T-helper 1 cell treated with Interleukin-12 subunit alpha and Interleukin-12 subunit beta and Interleukin-4 antibody, amounts not matched to agents 30 μg/mL and 1 μg/mL, for 36 hours (primary cell): ENCODE measurements around the gene CLBA1.
"Not testable (repeated sequence)": the region's sequence is repeated elsewhere in the genome, so short reads cannot be mapped to it uniquely, and the experiment has no call there.

Source experiments
- H3K27ac Mint-ChIP-seq: one replicate; pipeline ENCODE4 v1.8.0; 2021; ENCODE audit warnings: mild to moderate bottlenecking, mixed read lengths
- H3K27me3 Mint-ChIP-seq: one replicate; pipeline ENCODE4 v1.8.0; 2021; ENCODE audit warnings: low read depth, mixed read lengths
- H3K36me3 Mint-ChIP-seq: one replicate; pipeline ENCODE4 v1.8.0; 2021; ENCODE audit warnings: low read depth, mixed read lengths
- H3K4me1 Mint-ChIP-seq: one replicate; pipeline ENCODE4 v1.8.0; 2021; ENCODE audit warnings: low read depth, mixed read lengths
- H3K4me3 Mint-ChIP-seq: one replicate; pipeline ENCODE4 v1.8.0; 2021; ENCODE audit warnings: mild to moderate bottlenecking, moderate library complexity, mixed read lengths
- H3K9me3 Mint-ChIP-seq: one replicate; pipeline ENCODE4 v1.8.0; 2021; ENCODE audit warnings: mixed read lengths

Gene CLBA1

DNA sequence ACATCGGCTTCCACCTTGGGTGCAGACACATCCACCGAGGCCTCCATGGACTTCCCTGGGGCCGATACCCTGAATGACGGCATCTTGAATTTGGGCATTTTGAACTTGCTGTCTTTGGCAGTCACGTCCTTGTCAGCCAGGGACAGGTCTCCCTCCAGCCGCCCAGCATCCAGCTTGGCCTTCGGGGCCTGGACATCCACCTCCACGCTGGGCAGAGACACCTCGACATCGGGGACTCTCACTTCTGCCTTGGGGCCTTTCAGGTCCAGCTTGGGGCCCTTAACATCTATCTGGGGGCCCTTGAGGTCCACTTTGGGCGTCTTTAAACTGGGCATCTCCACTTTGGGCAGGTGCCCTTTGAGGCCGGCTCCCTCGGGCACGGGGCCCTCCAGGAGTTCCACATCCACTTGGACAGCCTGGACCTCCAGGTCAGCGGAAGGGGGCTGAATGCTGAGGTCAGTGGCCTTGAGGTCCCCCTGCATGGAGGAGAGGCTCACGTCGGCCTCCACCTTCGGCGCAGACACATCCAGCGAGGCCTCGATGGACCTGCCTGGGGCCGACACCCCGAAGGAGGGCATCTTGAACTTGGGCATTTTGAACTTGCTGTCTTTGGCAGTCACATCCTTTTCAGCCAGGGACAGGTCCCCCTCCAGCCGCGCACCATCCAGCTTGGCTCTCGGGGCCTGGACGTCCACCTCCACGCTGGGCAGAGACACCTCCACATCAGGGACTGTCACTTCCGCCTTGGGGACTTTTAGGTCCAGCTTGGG lies 41.0 kb upstream of the CLBA1 start:
- H3K36me3 Mint-ChIP-seq, H3K9me3 Mint-ChIP-seq, H3K4me1 Mint-ChIP-seq, H3K4me3 Mint-ChIP-seq, H3K27me3 Mint-ChIP-seq, H3K27ac Mint-ChIP-seq: not testable (repeated sequence)

DNA sequence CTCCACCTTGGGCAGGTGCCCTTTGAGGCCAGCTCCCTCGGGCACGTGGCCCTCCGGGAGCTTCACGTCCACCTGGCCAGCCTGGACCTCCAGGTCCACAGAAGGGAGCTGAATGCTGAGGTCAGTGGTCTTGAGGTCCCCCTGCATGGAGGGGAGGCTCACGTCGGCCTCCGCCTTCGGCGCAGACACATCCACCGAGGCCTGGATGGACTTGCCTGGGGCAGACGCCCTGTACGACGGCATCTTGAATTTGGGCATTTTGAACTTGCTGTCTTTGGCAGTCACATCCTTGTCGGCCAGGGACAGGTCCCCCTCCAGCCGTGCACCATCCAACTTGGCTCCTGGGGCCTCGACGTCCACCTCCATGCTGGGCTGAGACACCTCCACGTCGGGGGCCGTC lies 40.3 kb upstream of the CLBA1 start:
- not testable (repeated sequence) for H3K36me3 Mint-ChIP-seq, H3K27me3 Mint-ChIP-seq, H3K27ac Mint-ChIP-seq, H3K4me1 Mint-ChIP-seq, H3K9me3 Mint-ChIP-seq, H3K4me3 Mint-ChIP-seq

DNA sequence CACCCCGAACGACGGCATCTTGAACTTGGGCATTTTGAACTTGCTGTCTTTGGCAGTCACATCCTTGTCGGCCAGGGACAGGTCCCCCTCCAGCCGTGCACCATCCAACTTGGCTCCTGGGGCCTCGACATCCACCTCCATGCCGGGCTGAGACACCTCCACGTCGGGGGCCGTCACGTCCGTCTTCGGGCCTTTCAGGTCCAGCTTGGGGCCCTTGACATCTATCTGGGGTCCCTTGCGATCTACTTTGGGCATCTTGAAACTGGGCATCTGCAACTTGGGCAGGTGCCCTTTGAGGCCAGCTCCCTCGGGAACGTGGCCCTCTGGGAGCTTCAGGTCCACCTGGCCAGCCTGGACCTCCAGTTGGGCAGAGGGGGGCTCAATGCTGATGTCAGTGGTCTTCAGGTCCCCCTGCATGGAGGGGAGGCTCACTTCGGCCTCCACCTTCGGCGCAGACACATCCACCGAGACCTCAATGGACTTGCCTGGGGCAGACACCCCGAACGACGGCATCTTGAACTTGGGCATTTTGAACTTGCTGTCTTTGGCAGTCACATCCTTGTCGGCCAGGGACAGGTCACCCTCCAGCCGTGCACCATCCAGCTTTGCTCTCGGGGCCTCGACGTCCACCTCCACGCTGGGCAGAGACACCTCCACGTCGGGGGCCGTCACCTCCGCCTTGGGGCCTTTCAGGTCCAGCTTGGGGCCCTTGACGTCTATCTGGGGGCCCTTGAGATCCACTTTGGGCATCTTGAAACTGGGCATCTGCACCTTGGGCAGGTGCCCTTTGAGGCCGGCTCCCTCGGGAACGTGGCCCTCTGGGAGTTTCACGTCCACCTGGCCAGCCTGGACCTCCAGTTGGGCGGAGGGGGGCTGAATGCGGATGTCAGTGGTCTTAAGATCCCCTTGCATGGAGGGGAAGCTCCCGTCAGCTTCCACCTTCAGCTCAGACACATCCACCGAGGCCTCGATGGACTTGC lies 39.3 kb upstream of the CLBA1 start:
- H3K27me3 Mint-ChIP-seq, H3K4me1 Mint-ChIP-seq, H3K9me3 Mint-ChIP-seq, H3K36me3 Mint-ChIP-seq, H3K27ac Mint-ChIP-seq, H3K4me3 Mint-ChIP-seq: not testable (repeated sequence)

DNA sequence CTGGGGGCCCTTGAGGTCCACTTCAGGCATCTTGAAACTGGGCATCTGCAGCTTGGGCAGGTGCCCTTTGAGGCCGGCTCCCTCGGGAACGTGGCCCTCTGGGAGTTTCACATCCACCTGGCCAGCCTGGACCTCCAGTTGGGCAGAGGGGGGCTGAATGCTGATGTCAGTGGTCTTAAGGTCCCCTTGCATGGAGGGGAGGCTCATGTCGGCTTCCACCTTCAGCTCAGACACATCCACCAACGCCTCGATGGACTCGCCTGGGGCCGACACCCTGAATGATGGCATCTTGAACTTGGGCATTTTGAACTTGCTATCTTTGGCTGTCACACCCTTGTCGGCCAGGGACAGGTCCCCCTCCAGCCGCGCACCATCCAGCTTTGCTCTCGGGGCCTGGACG lies 38.4 kb upstream of the CLBA1 start:
- not testable (repeated sequence) for H3K27me3 Mint-ChIP-seq, H3K4me1 Mint-ChIP-seq, H3K4me3 Mint-ChIP-seq, H3K9me3 Mint-ChIP-seq, H3K27ac Mint-ChIP-seq, H3K36me3 Mint-ChIP-seq

DNA sequence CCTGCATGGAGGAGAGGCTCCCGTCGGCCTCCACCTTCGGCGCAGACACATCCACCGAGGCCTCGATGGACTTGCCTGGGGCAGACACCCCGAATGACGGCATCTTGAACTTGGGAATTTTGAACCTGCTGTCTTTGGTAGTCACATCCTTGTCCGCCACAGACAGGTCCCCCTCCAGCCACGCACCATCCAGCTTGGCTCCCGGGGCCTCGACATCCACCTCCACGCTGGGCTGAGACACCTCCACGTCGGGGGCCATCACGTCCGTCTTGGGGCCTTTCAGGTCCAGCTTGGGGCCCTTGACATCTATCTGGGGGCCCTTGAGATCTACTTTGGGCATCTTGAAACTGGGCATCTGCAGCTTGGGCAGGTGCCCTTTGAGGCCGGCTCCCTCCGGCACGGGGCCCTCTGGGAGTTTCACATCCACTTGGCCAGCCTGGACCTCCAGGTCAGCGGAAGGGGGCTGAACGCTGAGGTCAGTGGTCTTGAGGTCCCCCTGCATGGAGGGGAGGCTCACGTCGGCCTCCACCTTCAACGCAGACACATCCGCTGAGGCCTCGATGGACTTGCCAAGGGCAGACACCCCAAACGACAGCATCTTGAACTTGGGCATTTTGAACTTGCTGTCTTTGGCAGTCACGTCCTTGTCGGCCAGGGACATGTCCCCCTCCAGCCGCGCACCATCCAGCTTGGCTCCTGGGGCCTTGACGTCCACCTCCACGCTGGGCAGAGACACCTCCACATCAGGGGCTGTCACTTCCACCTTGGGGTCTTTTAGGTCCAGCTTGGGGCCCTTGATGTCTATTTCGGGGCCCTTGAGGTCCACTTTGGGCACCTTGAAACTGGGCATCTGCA lies 37.5 kb upstream of the CLBA1 start:
- H3K4me1 Mint-ChIP-seq, H3K4me3 Mint-ChIP-seq, H3K9me3 Mint-ChIP-seq, H3K27me3 Mint-ChIP-seq, H3K36me3 Mint-ChIP-seq, H3K27ac Mint-ChIP-seq: not testable (repeated sequence)

DNA sequence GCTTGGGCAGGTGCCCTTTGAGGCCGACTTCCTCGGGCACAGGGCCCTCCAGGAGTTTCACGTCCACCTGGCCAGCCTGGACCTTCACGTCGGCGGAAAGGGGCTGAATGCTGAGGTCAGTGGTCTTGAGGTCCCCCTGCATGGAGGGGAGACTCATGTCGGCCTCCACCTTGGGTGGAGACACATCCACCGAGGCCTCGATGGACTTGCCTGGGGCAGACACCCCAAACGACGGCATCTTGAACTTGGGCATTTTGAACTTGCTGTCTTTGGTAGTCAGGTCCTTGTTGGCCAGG lies 36.9 kb upstream of the CLBA1 start:
- Mint-ChIP-seq H3K27ac (no peak overlapping the region), H3K36me3 (no peaks in the 10 kb centered on the region), H3K4me1 (no peaks in the 10 kb centered on the region), H3K9me3 (no peaks in the 10 kb centered on the region), H3K27me3 (no peaks in the 10 kb centered on the region), H3K4me3 (no peak overlapping the region)

DNA sequence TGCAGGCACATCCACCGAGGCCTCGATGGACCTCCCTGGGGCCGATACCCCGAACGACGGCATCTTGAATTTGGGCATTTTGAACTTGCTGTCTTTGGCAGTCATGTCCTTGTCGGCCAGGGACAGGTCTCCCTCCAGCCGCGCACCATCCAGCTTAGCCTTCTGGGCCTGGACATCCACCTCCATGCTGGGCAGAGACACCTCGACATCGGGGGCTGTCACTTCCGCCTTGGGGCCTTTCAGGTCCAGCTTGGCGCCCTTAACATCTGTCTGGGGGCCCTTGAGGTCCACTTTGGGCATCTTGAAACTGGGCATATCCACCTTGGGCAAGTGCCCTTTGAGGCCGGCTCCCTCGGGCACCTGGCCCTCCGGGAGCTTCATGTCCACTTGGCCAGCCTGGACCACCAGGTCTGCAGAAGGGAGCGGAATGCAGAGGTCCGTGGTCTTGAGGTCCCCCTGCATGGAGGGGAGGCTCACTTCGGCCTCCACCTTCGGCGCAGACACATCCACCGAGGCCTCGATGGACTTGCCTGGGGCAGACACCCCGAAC lies 36.1 kb upstream of the CLBA1 start:
- H3K4me3 Mint-ChIP-seq, H3K9me3 Mint-ChIP-seq, H3K36me3 Mint-ChIP-seq, H3K27me3 Mint-ChIP-seq, H3K4me1 Mint-ChIP-seq, H3K27ac Mint-ChIP-seq: not testable (repeated sequence)

DNA sequence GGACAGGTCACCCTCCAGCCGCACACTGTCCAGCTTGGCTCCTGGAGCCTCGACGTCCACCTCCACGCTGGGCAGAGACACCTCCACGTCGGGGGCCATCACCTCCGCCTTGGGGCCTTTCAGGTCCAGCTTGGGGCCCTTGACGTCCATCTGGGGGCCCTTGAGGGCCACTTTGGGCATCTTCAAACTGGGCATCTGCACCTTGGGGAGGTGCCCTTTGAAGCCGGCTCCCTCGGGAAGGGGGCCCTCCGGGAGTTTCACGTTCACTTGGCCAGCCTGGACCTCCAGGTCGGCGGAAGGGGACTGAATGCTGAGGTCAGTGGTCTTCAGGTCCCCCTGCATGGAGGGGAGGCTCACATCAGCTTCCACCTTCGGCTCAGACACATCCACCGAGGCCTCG lies 35.6 kb upstream of the CLBA1 start:
- Mint-ChIP-seq H3K36me3 (no peaks in the 10 kb centered on the region), H3K27ac (no peak overlapping the region), H3K27me3 (no peaks in the 10 kb centered on the region), H3K4me1 (no peaks in the 10 kb centered on the region), H3K9me3 (no peaks in the 10 kb centered on the region), H3K4me3 (no peak overlapping the region)

DNA sequence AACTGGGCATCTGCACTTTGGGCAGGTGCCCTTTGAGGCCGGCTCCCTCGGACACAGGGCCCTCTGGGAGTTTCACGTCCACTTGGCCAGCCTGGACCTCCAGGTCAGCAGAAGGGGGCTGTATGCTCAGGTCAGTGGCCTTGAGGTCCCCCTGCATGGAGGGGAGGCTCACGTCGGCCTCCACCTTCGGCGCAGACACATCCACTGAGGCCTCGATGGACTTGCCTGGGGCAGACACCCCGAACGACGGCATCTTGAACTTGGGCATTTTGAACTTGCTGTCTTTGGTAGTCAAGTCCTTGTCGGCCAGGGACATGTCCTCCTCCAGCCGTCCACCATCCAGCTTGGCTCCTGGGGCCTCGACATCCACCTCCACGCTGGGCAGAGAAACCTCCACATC lies 34.9 kb upstream of the CLBA1 start:
- not testable (repeated sequence) for H3K9me3 Mint-ChIP-seq, H3K4me1 Mint-ChIP-seq

DNA sequence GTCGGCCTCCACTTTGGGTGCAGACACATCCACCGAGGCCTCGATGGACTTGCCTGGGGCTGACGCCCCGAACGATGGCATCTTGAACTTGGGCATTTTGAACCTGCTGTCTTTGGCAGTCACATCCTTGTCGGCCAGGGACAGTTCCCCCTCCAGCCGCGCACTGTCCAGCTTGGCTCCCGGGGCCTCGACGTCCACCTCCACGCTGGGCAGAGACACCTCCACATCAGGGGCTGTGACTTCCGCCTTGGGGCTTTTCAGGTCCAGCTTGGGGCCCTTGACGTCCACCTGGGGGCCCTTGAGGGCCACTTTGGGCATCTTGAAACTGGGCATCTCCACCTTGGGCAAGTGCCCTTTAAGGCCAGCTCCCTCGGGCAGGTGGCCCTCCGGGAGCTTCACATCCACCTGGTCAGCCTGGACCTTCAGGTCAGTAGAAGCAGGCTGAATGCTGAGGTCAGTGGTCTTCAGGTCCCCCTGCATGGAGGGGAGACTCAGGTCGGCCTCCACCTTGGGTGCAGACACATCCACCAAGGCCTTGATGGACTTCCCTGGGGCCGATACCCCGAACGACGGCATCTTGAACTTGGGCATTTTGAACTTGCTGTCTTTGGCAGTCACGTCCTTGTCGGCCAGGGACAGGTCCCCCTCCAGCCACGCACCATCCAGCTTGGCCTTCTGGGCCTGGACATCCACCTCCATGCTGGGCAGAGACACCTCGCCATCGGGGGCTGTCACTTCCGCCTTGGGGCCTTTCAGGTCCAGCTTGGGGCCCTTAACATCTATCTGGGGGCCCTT lies 33.5 kb upstream of the CLBA1 start:
- H3K4me1 Mint-ChIP-seq, H3K27me3 Mint-ChIP-seq, H3K27ac Mint-ChIP-seq, H3K36me3 Mint-ChIP-seq, H3K4me3 Mint-ChIP-seq, H3K9me3 Mint-ChIP-seq: not testable (repeated sequence)

More for the DNA sequence above, 34.9 kb upstream of the CLBA1 start:
- not testable (repeated sequence) for H3K4me3 Mint-ChIP-seq, H3K27ac Mint-ChIP-seq, H3K36me3 Mint-ChIP-seq, H3K27me3 Mint-ChIP-seq

DNA sequence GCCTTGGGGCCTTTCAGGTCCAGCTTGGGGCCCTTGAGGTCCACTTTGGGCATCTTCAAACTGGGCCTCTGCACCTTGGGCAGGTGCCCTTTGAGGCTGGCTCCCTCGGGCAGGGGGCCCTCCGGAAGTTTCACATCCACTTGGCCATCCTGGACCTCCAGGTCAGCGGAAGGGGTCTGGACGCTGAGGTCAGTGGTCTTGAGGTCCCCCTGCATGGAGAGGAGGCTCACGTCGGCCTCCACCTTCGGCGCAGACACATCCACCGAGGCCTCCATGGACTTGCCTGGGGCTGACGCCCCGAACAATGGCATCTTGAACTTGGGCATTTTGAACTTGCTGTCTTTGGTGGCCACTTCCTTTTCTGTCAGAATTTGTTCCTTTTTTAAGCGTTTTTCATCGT lies 32.5 kb upstream of the CLBA1 start:
- Mint-ChIP-seq H3K9me3 (no peaks in the 10 kb centered on the region), H3K4me3 (no peak overlapping the region), H3K36me3 (no peaks in the 10 kb centered on the region), H3K27ac (no peak overlapping the region), H3K27me3 (peaks cover 4% of the 10 kb centered on the region), H3K4me1 (no peaks in the 10 kb centered on the region)

DNA sequence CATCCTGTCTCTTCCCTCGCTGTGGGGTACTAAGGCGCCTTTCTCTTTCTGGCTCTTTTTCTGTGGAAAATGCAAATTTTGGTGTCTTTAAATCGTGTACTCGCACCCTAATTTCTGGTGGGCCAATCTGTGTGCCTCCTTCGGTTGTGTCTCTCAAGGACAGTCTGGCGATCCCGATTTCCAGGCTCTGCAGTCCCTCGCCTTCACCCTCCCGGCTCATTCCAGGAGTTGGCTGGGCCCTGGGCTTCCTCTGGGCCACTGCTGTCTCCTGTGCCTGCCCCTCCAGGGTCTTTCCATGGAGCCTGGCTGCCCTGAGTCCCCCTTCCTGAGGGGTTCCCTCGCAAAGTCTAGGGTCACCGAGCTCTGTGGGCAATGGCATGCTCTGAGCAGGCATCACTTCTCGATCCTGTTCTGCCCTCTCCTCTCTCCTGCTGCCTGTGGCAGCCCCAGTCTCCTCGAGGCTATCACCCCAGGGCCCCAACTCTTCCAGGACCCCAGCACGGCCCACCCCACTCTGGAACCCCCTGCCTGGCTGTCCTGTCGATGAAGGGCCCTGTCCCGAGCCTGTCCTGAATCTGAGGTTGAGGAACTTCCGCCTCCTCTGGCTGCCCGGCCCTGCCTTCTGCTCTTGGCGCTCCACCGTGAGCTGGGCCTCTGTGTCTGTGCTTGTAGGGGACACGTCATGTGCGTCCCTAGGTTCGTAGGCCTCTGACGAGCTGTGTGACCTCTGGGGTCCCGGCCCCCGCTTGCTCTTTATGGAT lies 31.5 kb upstream of the CLBA1 start:
- no peak overlapping the region for H3K27ac Mint-ChIP-seq

DNA sequence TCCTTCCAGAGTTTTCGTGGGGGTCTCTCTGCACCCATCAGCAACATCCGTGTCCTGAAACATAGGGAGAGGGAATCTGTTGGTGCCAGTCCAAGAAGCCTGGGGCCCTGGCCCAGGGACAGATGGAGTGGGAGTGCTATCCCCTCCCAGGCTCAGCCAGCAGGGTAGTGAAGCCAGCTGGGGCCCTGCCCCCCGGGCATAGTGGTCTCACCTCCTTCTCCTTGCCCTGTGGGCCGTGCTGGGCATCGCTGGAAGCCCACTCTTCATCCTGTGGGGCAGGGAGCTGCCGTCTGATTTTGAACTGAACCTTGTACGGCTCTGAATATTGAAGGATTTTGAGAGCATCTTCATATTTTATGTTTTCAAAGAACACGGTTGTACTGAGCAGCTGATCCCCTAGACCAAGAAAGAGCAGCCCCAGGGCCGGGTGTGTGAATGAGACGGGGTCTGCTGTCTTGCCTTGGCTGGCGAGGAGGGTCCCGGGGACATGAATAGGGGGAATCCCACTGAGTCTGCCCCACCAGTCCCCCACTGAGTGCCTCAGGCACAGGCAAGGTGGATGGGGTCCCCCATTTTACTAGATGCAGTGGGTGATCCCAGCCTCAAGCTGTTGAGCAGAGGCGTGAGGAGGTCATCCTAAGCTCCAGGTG lies 30.7 kb upstream of the CLBA1 start:
- no peaks in the 10 kb centered on the region for H3K9me3 Mint-ChIP-seq
- H3K36me3 Mint-ChIP-seq = no peaks in the 10 kb centered on the region
- H3K4me1 Mint-ChIP-seq = no peaks in the 10 kb centered on the region
- H3K27ac Mint-ChIP-seq = no peak overlapping the region
- no peak overlapping the region for H3K4me3 Mint-ChIP-seq
- H3K27me3 Mint-ChIP-seq = peaks cover 9% of the 10 kb centered on the region

More for the DNA sequence above, 31.5 kb upstream of the CLBA1 start:
- Mint-ChIP-seq H3K4me1 (no peaks in the 10 kb centered on the region), H3K27me3 (peaks cover 9% of the 10 kb centered on the region), H3K9me3 (no peaks in the 10 kb centered on the region), H3K4me3 (no peak overlapping the region), H3K36me3 (no peaks in the 10 kb centered on the region)
